K562 (cell line): ENCODE results near the gene ELK1.
"Not testable (repeated sequence)": the region's sequence is repeated elsewhere in the genome, so short reads cannot be mapped to it uniquely, and the experiment has no call there.

ENCODE experiments used
- BACH1 ChIP-seq: fragments of 200-800 bp; sonication (Bioruptor generic); IDR thresholded peaks from 2 replicates; pipeline ENCODE4 v1.6.1; 2016; ENCODE audit warnings: missing genetic modification characterization, missing compliant biosample characterization
- CTCF ChIP-seq, 3 experiments: IDR thresholded peaks in 2 of 3; conservative IDR thresholded peaks in 1 of 3; 2 replicates each; pipeline ENCODE4 v1.5.1; 2011 to 2012; ENCODE audit warnings: low read length in 3 of 3, mild to moderate bottlenecking in 3 of 3, control low read depth in 2 of 3, improper control_type of control experiment in 1 of 3, inconsistent platforms in 1 of 3, low read depth in 1 of 3, mixed read lengths in 1 of 3, moderate library complexity in 1 of 3; ENCODE audit not compliant: insufficient read depth in 2 of 3
- POLR2AphosphoS2 ChIP-seq: IDR thresholded peaks from 2 replicates; pipeline ENCODE4 v1.6.1; 2012; ENCODE audit warnings: low read length, improper control_type of control experiment
- SIX5 ChIP-seq, 2 experiments: IDR thresholded peaks; 2 replicates each; pipeline ENCODE4 v1.6.1; 2011; ENCODE audit warnings: low read length in 2 of 2, borderline replicate concordance in 1 of 2, low read depth in 1 of 2, mild to moderate bottlenecking in 1 of 2, moderate library complexity in 1 of 2; ENCODE audit not compliant: insufficient read depth in 1 of 2
- SMARCA5 ChIP-seq: fragments of 450-650 bp; IDR thresholded peaks from 2 replicates; pipeline ENCODE4 v1.6.1; 2016
- TBP ChIP-seq: optimal IDR thresholded peaks from 2 replicates; pipeline ENCODE3; 2011; ENCODE audit warnings: low read depth, low read length, improper control_type of control experiment
- ZZZ3 ChIP-seq: fragments of 450-650 bp; IDR thresholded peaks from 2 replicates; pipeline ENCODE4 v1.6.1; 2016; ENCODE audit warnings: antibody characterized with exemption, mild to moderate bottlenecking, moderate library complexity
- TF ChIP-seq, protein P1 (sequence below): fragments of 450-650 bp; formaldehyde crosslinking; IDR thresholded peaks from 2 replicates; pipeline ENCODE4 v1.4.0; 2020; ENCODE audit warnings: mild to moderate bottlenecking, moderate library complexity

DNA sequence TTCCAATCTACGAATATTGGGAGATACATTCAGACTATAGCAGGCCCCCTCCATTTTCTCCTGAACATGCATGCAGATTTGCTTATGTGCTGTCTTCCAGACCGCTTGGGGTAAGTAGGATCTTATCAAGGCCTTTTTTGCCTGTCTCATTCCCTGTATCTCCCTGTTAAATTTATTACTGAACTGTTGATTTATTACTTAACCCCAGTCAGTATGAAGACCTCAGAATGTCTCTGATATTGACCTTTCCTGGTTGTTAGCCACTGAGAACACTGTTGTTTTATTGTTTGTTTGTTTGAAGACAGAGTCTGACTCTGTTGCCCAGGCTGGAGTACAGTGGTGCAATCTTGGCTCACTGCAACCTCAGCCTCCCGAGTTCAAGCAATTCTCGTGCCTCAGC, 15.4 kb upstream of the ELK1 start:
- TF ChIP-seq SMARCA5; TBP; SIX5 (IDR thresholded peaks at IDR 0.05; ENCODE audit: borderline replicate concordance in 1 of 2, insufficient read depth in 1 of 2, low read depth in 1 of 2, low read length in 2 of 2); CTCF (IDR thresholded peaks at IDR 0.05 in 2 of 3, conservative IDR thresholded peaks at IDR 0.05 in 1 of 3; ENCODE audit: insufficient read depth in 2 of 3, low read depth in 1 of 3, low read length in 3 of 3); POLR2AphosphoS2; ZZZ3; BACH1 (tag): not testable (repeated sequence)
- TF ChIP-seq, protein P1, sequence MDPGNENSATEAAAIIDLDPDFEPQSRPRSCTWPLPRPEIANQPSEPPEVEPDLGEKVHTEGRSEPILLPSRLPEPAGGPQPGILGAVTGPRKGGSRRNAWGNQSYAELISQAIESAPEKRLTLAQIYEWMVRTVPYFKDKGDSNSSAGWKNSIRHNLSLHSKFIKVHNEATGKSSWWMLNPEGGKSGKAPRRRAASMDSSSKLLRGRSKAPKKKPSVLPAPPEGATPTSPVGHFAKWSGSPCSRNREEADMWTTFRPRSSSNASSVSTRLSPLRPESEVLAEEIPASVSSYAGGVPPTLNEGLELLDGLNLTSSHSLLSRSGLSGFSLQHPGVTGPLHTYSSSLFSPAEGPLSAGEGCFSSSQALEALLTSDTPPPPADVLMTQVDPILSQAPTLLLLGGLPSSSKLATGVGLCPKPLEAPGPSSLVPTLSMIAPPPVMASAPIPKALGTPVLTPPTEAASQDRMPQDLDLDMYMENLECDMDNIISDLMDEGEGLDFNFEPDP (CRISPR knock-in tag): not testable (repeated sequence)
